ENCODE results near the gene SRL.

DNA sequence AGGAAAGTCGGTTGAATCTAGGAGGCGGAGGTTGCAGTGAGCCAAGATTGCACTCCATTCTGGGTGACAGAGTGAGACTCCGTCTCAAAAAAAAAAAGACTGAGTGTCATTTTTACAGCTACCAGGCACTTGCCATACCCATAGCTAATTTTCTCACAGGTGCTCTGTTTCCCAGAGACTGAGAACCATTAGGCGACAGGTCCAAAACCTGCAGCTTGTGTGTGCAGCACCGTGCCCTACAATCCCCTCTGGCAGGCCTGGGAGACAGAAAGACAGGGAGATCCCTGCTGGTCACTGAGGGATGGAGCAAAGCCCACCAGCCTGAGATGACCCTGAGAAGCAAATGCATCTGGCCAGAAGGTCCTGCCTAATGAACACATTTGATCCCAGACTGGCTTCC lies 28.2 kb upstream of the SRL start:
- TF ChIP-seq, protein P1, sequence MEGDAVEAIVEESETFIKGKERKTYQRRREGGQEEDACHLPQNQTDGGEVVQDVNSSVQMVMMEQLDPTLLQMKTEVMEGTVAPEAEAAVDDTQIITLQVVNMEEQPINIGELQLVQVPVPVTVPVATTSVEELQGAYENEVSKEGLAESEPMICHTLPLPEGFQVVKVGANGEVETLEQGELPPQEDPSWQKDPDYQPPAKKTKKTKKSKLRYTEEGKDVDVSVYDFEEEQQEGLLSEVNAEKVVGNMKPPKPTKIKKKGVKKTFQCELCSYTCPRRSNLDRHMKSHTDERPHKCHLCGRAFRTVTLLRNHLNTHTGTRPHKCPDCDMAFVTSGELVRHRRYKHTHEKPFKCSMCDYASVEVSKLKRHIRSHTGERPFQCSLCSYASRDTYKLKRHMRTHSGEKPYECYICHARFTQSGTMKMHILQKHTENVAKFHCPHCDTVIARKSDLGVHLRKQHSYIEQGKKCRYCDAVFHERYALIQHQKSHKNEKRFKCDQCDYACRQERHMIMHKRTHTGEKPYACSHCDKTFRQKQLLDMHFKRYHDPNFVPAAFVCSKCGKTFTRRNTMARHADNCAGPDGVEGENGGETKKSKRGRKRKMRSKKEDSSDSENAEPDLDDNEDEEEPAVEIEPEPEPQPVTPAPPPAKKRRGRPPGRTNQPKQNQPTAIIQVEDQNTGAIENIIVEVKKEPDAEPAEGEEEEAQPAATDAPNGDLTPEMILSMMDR (IDR thresholded peaks at IDR 0.05; ENCODE audit: low read depth, low read length) = no peak
- no peak for TF ChIP-seq POLR2A (IDR thresholded peaks at IDR 0.05; ENCODE audit: extremely low read depth, insufficient read length)
- TF ChIP-seq, protein P2, sequence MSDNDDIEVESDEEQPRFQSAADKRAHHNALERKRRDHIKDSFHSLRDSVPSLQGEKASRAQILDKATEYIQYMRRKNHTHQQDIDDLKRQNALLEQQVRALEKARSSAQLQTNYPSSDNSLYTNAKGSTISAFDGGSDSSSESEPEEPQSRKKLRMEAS (IDR thresholded peaks at IDR 0.05; ENCODE audit: low read depth, low read length) = no peak

All from NB4 (cell line).